NOMO-1 treated with DMSO at 0.1 percent for 48 hours (cell line): ENCODE measurements around the gene SLC7A7.
"Not testable (repeated sequence)": the region's sequence is repeated elsewhere in the genome, so short reads cannot be mapped to it uniquely, and the experiment has no call there.

Experiments used
- DNase-seq: peaks from one replicate; lab custom pipeline; 2025; ENCODE audit not compliant: unreplicated experiment; lab: John Stamatoyannopoulos, UW

Gene SLC7A7

GRCh38 chr14:22822016-22822570 is 6.9 kb upstream of the SLC7A7 start:
- no peak for DNase-seq

GRCh38 chr14:22821193-22822015 is 6.2 kb upstream of the SLC7A7 start:
- no peak for DNase-seq

GRCh38 chr14:22820731-22821130 is 5.5 kb upstream of the SLC7A7 start:
- DNase-seq, result no peak

- DNase-seq, result no peak
These were observed 4.1 kb upstream of the SLC7A7 start for GRCh38 chr14:22819151-22819988.

GRCh38 chr14:22814373-22814772 is 862 bp downstream of the SLC7A7 start:
- DNase-seq, result no peak

GRCh38 chr14:22813145-22813544 is 2.1 kb downstream of the SLC7A7 start:
- no peak for DNase-seq

GRCh38 chr14:22812744-22813143 is 2.5 kb downstream of the SLC7A7 start:
- no peak for DNase-seq

GRCh38 chr14:22811722-22812121 is 3.5 kb downstream of the SLC7A7 start:
- DNase-seq, result peak; percentile 58

GRCh38 chr14:22808388-22809209 is 6.6 kb downstream of the SLC7A7 start:
- DNase-seq, result no peak

GRCh38 chr14:22807432-22808087 is 7.7 kb downstream of the SLC7A7 start:
- DNase-seq, result no peak

GRCh38 chr14:22805235-22805634 is 10.0 kb downstream of the SLC7A7 start:
- DNase-seq, result not testable (repeated sequence)

GRCh38 chr14:22803687-22803974 is 11.6 kb downstream of the SLC7A7 start:
- DNase-seq, result no peak

- DNase-seq, result no peak
These were observed 12.2 kb downstream of the SLC7A7 start for GRCh38 chr14:22802860-22803686.

- no peak for DNase-seq
These were observed 13.5 kb downstream of the SLC7A7 start for GRCh38 chr14:22801716-22802115.

GRCh38 chr14:22800346-22800745 is 14.9 kb downstream of the SLC7A7 start:
- DNase-seq, result no peak

GRCh38 chr14:22798528-22798927 is 16.7 kb downstream of the SLC7A7 start:
- DNase-seq, result peak; percentile 48

- no peak for DNase-seq
These were observed 18.0 kb downstream of the SLC7A7 start for GRCh38 chr14:22797017-22797917.

- DNase-seq, result no peak
These were observed 19.0 kb downstream of the SLC7A7 start for GRCh38 chr14:22796087-22796707.
